Right renal cortex interstitium (tissue), 3 donors: ENCODE measurements around the gene RBBP5. TPM values are rescaled to one million over a fixed set of nuclear protein-coding genes. Genes with fewer than 3 reads are reported as not detected.

Source experiments
- DNase-seq, 3 donors: peaks; one replicate each; pipeline ENCODE4 v3.0.0-alpha.2; 2013; ENCODE audit warnings: low read depth in 3 of 3, low spot score in 2 of 3
- polyA plus RNA-seq, 3 donors: library from polyadenylated mRNA; unstranded; fragments of 120-200 nt; gene quantifications; one replicate each; pipeline ENCODE4 v1.2.1, GENCODE V29; 2013; ENCODE audit not compliant: insufficient read length in 3 of 3

The RBBP5 gene
- polyA plus RNA-seq, 3 donors = 20.4 to 22.1 (median 21.4) TPM

GRCh38 chr1:205133287-205133686 lies 11.5 kb upstream of the RBBP5 start:
- DNase-seq = no peak

GRCh38 chr1:205129447-205130029 lies 7.8 kb upstream of the RBBP5 start:
- no peak for DNase-seq

GRCh38 chr1:205128050-205128449 lies 6.3 kb upstream of the RBBP5 start:
- no peak for DNase-seq

- DNase-seq = no peak
Measured at GRCh38 chr1:205127646-205128045, 5.9 kb upstream of the RBBP5 start.

GRCh38 chr1:205124726-205125125 lies 2.9 kb upstream of the RBBP5 start:
- no peak for DNase-seq

GRCh38 chr1:205122489-205122882 lies 708 bp upstream of the RBBP5 start:
- DNase-seq = no peak

GRCh38 chr1:205118752-205119151 lies 3.0 kb downstream of the RBBP5 start:
- DNase-seq = no peak

- DNase-seq = no peak
Measured at GRCh38 chr1:205111354-205111753, 10.4 kb downstream of the RBBP5 start.

- DNase-seq = no peak
Measured at GRCh38 chr1:205109711-205110110, 12.1 kb downstream of the RBBP5 start.

- no peak for DNase-seq
Measured at GRCh38 chr1:205109269-205109668, 12.5 kb downstream of the RBBP5 start.

- DNase-seq = no peak
Measured at GRCh38 chr1:205108464-205108863, 13.3 kb downstream of the RBBP5 start.

- DNase-seq = no peak
Measured at GRCh38 chr1:205107327-205107726, 14.5 kb downstream of the RBBP5 start.

GRCh38 chr1:205102404-205102803 lies 19.4 kb downstream of the RBBP5 start:
- DNase-seq = no peak

- no peak for DNase-seq
Measured at GRCh38 chr1:205098242-205098641, 23.5 kb downstream of the RBBP5 start.

- no peak for DNase-seq
Measured at GRCh38 chr1:205095422-205095821, 26.4 kb downstream of the RBBP5 start.

- DNase-seq = no peak
Measured at GRCh38 chr1:205091043-205091740, 30.6 kb downstream of the RBBP5 start.

- DNase-seq = no peak
Measured at GRCh38 chr1:205088341-205088740, 33.4 kb downstream of the RBBP5 start.

- no peak for DNase-seq
Measured at GRCh38 chr1:205084360-205084759, 37.4 kb downstream of the RBBP5 start, which contains the start of gene TMEM81. Gene TMEM81, minus strand, starts transcription at chr1:205084460. Its CDS starts 140 bp downstream, at chr1:205084320.

GRCh38 chr1:205082431-205082830 lies 39.3 kb downstream of the RBBP5 start:
- DNase-seq = no peak

- no peak for DNase-seq
Measured at GRCh38 chr1:205077934-205078311, 43.9 kb downstream of the RBBP5 start.

- no peak for DNase-seq
Measured at GRCh38 chr1:205077158-205077933, 44.4 kb downstream of the RBBP5 start.

- DNase-seq = no peak
Measured at GRCh38 chr1:205076245-205076761, 45.5 kb downstream of the RBBP5 start.
